Esophagus muscularis mucosa (tissue), 4 donors: ENCODE data around the gene GABARAP. TPM values are rescaled to one million over a fixed set of nuclear protein-coding genes. Genes with fewer than 3 reads are reported as not detected.
A peak's percentile ranks its signal among the peaks of the same experiment; 100 is the strongest.

Experiments used
- DNase-seq: peaks from one replicate; pipeline ENCODE4 v3.0.0-alpha.2; 2017; ENCODE audit errors: extremely low spot score
- H3K27ac ChIP-seq, 4 donors: fragments of 200-600 bp; sonication (generic); replicated peaks in 1 of 4; 1 replicate in 3 of 4; 2 replicates in 1 of 4; pipeline ENCODE4 v1.5.1; 2016 to 2019; ENCODE audit warnings: mild to moderate bottlenecking in 1 of 4
- H3K27me3 ChIP-seq, 4 donors: fragments of 200-600 bp; sonication (generic); one replicate each; pipeline versions ENCODE4 v1.5.1 to v1.6.0; 2016 to 2019
- H3K36me3 ChIP-seq, 4 donors: fragments of 200-600 bp; sonication (generic); one replicate each; pipeline ENCODE4 v1.5.1; 2016 to 2019
- H3K4me1 ChIP-seq, 4 donors: fragments of 200-600 bp; sonication (generic); one replicate each; pipeline ENCODE4 v1.5.1; 2016 to 2019
- H3K4me3 ChIP-seq, 4 donors: fragments of 200-600 bp; sonication (generic); 1 replicate in 2 of 4; 2 replicates in 2 of 4; pipeline ENCODE4 v1.5.1; 2016 to 2019; ENCODE audit warnings: mild to moderate bottlenecking in 4 of 4, moderate library complexity in 1 of 4
- H3K9me3 ChIP-seq, 4 donors: fragments of 200-600 bp; sonication (generic); 1 replicate in 3 of 4; 2 replicates in 1 of 4; pipeline ENCODE4 v1.5.1; 2016 to 2019
- CTCF ChIP-seq, 3 experiments: fragments of 200-600 bp in 2 of 3; fragments of 450-650 bp in 1 of 3; sonication (generic) in 2 of 3; IDR thresholded peaks; one replicate each; pipeline ENCODE4 v1.5.1; 2017 to 2019; ENCODE audit warnings: antibody characterized with exemption in 3 of 3, mild to moderate bottlenecking in 2 of 3, moderate library complexity in 1 of 3
- EP300 ChIP-seq: sonication (generic); formaldehyde crosslinking; IDR thresholded peaks from one replicate; pipeline ENCODE4 v1.6.1; 2017; ENCODE audit warnings: antibody characterized with exemption
- POLR2A ChIP-seq: fragments of 450-650 bp; IDR thresholded peaks from one replicate; pipeline ENCODE4 v1.6.1; 2017; ENCODE audit warnings: antibody characterized with exemption, moderate library complexity, mild to moderate bottlenecking, low read depth
- POLR2AphosphoS5 ChIP-seq, 2 donors: sonication (generic); formaldehyde crosslinking; IDR thresholded peaks; one replicate each; pipeline ENCODE4 v1.6.1; 2017; ENCODE audit warnings: antibody characterized with exemption in 2 of 2
- WGBS: methylation state at CpG from one replicate; pipeline ENCODE4 v1.1.5; 2018; 5-methylcytosine and 5-hydroxymethylcytosine counted together
- intact Hi-C: fragments of 100-400 bp; cut with DNase I; formaldehyde crosslinking; loops from one replicate; pipeline ENCODE4 v1.15.1; 2023
- total RNA-seq, 4 donors: library from RNA; depleted of rRNA; stranded (reverse); fragments of >200 nt; gene quantifications; one replicate each; pipeline versions ENCODE4 v1.1.0 to v1.2.1, GENCODE V29; 2016

GABARAP gene
- total RNA-seq, 4 donors from 2014 or later = 360 to 524 (median 408) TPM

- Histone ChIP-seq H3K36me3 (peaks cover 21 to 37% (median 34%) of the 10 kb centered on the region in 4 donors), H3K4me1 (peaks cover 36 to 52% (median 44%) of the 10 kb centered on the region in 4 donors), H3K27ac (peak within 1 kb of the TSS; percentile 98 to 100 (median 99)), H3K27me3 (no peaks in the 10 kb centered on the region), H3K4me3 (peak within 1 kb of the TSS; percentile 78 to 98 (median 96)), H3K9me3 (no peaks in the 10 kb centered on the region)
- DNase-seq = peak; percentile 98
- WGBS = 1% methylated on average over 38 of the region's 55 CpGs
- intact Hi-C loops = loop anchor here (10.0 kb wide), 1 partner anchor 302 kb away; the partner anchor contains the start of gene TNFSF13
- no peak for TF ChIP-seq POLR2A
- no peak for TF ChIP-seq EP300
- TF ChIP-seq POLR2AphosphoS5 (IDR thresholded peaks at IDR 0.05) = peak; percentile 77 to 84
- peak in 2 of 3 experiments; percentile 24 to 36 for TF ChIP-seq CTCF (IDR thresholded peaks at IDR 0.05)
Measured at GRCh38 chr17:7252176-7253043, 10.2 kb upstream of the GABARAP start, which contains the start of gene ELP5. Gene ELP5, plus strand, starts transcription at chr17:7252215. Its CDS starts 336 bp downstream, at chr17:7252551.

DNA sequence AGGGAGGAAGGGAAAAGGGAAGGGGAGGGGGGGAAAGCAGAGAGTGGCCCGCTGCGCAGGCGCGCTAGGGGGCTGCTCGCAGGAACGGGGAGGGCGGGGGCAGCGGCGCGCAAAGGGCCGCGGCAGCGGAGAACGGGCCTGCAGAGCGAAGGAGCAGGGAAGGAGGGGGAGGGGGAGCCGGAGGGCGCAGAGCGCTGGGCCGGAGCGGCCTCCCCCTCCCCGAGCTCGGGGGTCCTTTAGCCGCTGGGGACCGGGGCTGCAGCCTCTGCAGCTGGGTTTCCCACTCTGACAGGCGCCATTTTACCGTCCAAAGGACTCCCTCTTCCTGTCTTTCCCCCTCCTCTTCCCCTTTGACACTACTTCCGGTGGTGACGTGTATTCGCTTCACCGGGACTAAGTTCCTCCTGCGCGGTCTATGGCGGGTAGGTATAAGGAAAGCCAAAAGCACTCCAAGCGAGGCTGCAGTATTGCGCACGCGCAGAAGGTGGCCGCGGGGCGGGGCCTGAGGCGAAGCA, 9.5 kb upstream of the GABARAP start, which contains the start of gene CTDNEP1:
Gene CTDNEP1 (minus strand): TSS at position 74 of the 515 bp plus-strand sequence. CDS start 438 bp downstream, outside the sequence.
- WGBS = 0% methylated on average over 23 of the region's 41 CpGs
- H3K4me3 ChIP-seq = peak within 1 kb of the TSS; percentile 78 to 98 (median 96)
- H3K9me3 ChIP-seq = no peaks in the 10 kb centered on the region
- H3K36me3 ChIP-seq = peaks cover 22 to 34% (median 32%) of the 10 kb centered on the region in 4 donors
- TF ChIP-seq EP300 = no peak
- TF ChIP-seq POLR2AphosphoS5 (IDR thresholded peaks at IDR 0.05) = peak in 1 of 2 donors; percentile 89
- peak; percentile 9 for TF ChIP-seq POLR2A
- no peak for TF ChIP-seq CTCF (IDR thresholded peaks at IDR 0.05)
- peaks cover 36 to 52% (median 45%) of the 10 kb centered on the region in 4 donors for H3K4me1 ChIP-seq
- peak within 1 kb of the TSS; percentile 98 to 100 (median 99) for H3K27ac ChIP-seq
- H3K27me3 ChIP-seq = no peaks in the 10 kb centered on the region
- intact Hi-C loops = loop anchor here (10.0 kb wide), 1 partner anchor 303 kb away; the partner anchor contains the start of gene TNFSF13
- peak; percentile 100 for DNase-seq

- under 1% methylated on average over 18 of the region's 55 CpGs for WGBS
- Histone ChIP-seq H3K27me3 (no peaks in the 10 kb centered on the region), H3K9me3 (no peaks in the 10 kb centered on the region), H3K4me3 (peak overlapping the region; percentile 78 to 98 (median 96)), H3K27ac (peak overlapping the region; percentile 98 to 100 (median 99)), H3K36me3 (peaks cover 23 to 34% (median 32%) of the 10 kb centered on the region in 4 donors), H3K4me1 (peaks cover 36 to 52% (median 45%) of the 10 kb centered on the region in 4 donors)
- TF ChIP-seq EP300 (no peak), POLR2AphosphoS5 (IDR thresholded peaks at IDR 0.05) (no peak), CTCF (IDR thresholded peaks at IDR 0.05) (no peak), POLR2A (no peak)
- DNase-seq = no peak
- intact Hi-C loops = loop anchor here (10.0 kb wide), 1 partner anchor 304 kb away; the partner anchor contains the start of gene TNFSF13
Measured at GRCh38 chr17:7250695-7251627, 8.7 kb upstream of the GABARAP start.

- H3K27me3 ChIP-seq = no peaks in the 10 kb centered on the region
- 86% methylated on average over 7 of the region's 7 CpGs for WGBS
- DNase-seq = no peak
- H3K9me3 ChIP-seq = no peaks in the 10 kb centered on the region
- H3K36me3 ChIP-seq = peaks cover 24 to 34% (median 32%) of the 10 kb centered on the region in 4 donors
- H3K27ac ChIP-seq = peak overlapping the region in 3 of 4 donors; percentile 98 to 100 (median 99)
- peak overlapping the region; percentile 78 to 98 (median 96) for H3K4me3 ChIP-seq
- no peak for TF ChIP-seq EP300
- TF ChIP-seq POLR2AphosphoS5 (IDR thresholded peaks at IDR 0.05) = no peak
- TF ChIP-seq CTCF (IDR thresholded peaks at IDR 0.05) = no peak
- no peak for TF ChIP-seq POLR2A
- peaks cover 36 to 52% (median 45%) of the 10 kb centered on the region in 4 donors for H3K4me1 ChIP-seq
- intact Hi-C loops = loop anchor here (10.0 kb wide), 1 partner anchor 305 kb away; the partner anchor contains the start of gene TNFSF13
Measured at GRCh38 chr17:7249830-7250229, 7.6 kb upstream of the GABARAP start.
